ENCODE measurements around the gene SLC25A47. TPM values are rescaled to one million over a fixed set of nuclear protein-coding genes. Genes with fewer than 3 reads are reported as not detected.

Gene SLC25A47
- total and polyA plus RNA-seq, 2 donors (not counting 1 experiment from before 2014, with no cell fraction given) = not detected

DNA sequence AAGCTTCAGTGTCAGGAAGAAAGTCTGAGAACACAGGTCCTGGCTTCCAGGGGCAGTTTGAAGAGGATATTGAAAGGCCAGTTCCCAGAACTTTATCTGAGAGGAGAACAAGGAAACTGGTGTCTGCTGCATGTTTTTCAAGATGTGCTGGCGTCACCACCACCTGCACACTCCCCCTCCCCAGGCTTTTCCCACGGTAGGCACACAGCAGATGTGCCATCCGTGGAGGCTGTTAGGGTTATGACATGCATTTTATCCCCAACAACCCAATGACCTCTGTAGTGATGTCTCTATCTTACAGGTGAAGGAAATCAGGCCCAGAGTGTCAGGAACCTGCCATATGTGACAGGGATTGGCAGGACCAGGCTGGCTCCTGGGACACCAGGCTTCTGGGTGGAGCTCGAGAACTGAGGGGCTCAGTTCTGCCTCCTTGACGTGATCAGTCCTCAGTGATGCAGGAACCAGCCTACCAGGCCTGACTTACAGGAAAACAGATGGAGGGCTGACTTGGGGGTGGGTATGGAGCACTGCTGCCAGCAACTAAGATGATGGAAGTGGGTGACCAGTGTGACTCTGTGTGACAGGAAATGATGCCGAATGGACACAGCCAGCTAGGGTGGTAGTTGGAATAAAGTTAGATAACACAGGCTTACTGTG lies 16.8 kb downstream of the SLC25A47 start:
- no peaks in the 10 kb centered on the region for H4K20me1 ChIP-seq (ENCODE audit: control insufficient read depth, insufficient read depth, low read length, poor library complexity, severe bottlenecking)
- H3K4me3 Mint-ChIP-seq = no peak overlapping the region
- CTCF ChIA-PET = interaction anchor here (1.8 to 1.9 kb wide), 2 partner anchors 37 to 56 kb away, joined by 6 to 10 read pairs; no protein-coding TSS in a partner anchor
- H3K27me3 Mint-ChIP-seq = no peaks in the 10 kb centered on the region
- H3K9ac ChIP-seq (ENCODE audit: low read length) = no peak overlapping the region
- TF ChIP-seq, protein P1, sequence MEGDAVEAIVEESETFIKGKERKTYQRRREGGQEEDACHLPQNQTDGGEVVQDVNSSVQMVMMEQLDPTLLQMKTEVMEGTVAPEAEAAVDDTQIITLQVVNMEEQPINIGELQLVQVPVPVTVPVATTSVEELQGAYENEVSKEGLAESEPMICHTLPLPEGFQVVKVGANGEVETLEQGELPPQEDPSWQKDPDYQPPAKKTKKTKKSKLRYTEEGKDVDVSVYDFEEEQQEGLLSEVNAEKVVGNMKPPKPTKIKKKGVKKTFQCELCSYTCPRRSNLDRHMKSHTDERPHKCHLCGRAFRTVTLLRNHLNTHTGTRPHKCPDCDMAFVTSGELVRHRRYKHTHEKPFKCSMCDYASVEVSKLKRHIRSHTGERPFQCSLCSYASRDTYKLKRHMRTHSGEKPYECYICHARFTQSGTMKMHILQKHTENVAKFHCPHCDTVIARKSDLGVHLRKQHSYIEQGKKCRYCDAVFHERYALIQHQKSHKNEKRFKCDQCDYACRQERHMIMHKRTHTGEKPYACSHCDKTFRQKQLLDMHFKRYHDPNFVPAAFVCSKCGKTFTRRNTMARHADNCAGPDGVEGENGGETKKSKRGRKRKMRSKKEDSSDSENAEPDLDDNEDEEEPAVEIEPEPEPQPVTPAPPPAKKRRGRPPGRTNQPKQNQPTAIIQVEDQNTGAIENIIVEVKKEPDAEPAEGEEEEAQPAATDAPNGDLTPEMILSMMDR (IDR thresholded peaks at IDR 0.05) = no peak
- ATAC-seq (ENCODE audit: low read depth) (no peak), DNase-seq (no peak)
- no peak overlapping the region for H3K4me2 ChIP-seq (replicated peaks; ENCODE audit: low read depth, low read length, poor library complexity, severe bottlenecking)
- H3K9me3 ChIP-seq (ENCODE audit: control extremely low read depth in 1 of 3, control insufficient read depth in 2 of 3, insufficient read depth in 1 of 3, low read length in 2 of 3) = peaks cover 0 to 3% (median 0%) of the 10 kb centered on the region in 3 donors
- no peaks in the 10 kb centered on the region for H3K79me2 ChIP-seq (ENCODE audit: control insufficient read depth, insufficient read depth, low read length)
- POLR2A ChIA-PET = no interaction called here
- WGBS (ENCODE audit: insufficient coverage) = 90% methylated on average over 3 of the region's 6 CpGs
- H3K27ac Mint-ChIP-seq = peak overlapping the region; percentile 81
- peaks cover 15 to 22% of the 10 kb centered on the region in 2 donors for H3K4me1 ChIP-seq (ENCODE audit: control insufficient read depth in 2 of 2, insufficient read depth in 2 of 2, low read length in 2 of 2)
- no peak overlapping the region for H2AFZ ChIP-seq (ENCODE audit: insufficient read depth, low read depth, low read length, poor library complexity, severe bottlenecking)
- H3K9me3 Mint-ChIP-seq (ENCODE audit: insufficient read depth) = no peaks in the 10 kb centered on the region
- no peaks in the 10 kb centered on the region for H3K27me3 ChIP-seq (replicated peaks in 1 of 4; ENCODE audit: control extremely low read depth in 1 of 4, control insufficient read depth in 3 of 4, insufficient read depth in 4 of 4, low read length in 3 of 4)
- H3K4me1 Mint-ChIP-seq = peaks cover 24% of the 10 kb centered on the region
- no peak overlapping the region for H3K4me3 ChIP-seq (ENCODE audit: control extremely low read depth in 1 of 5, extremely low read depth in 1 of 5, insufficient read depth in 1 of 5, low read depth in 2 of 5, low read length in 4 of 5)
- intact Hi-C loops (cut with micrococcal nuclease) = loop anchor here (2.0 to 5.0 kb wide), 2 partner anchors 37 to 55 kb away; partner anchors contain the start of gene WDR25
- H3K36me3 ChIP-seq (replicated peaks in 1 of 2; ENCODE audit: control extremely low read depth in 1 of 2, control insufficient read depth in 1 of 2, extremely low read depth in 1 of 2, insufficient read depth in 2 of 2, low read length in 1 of 2) = peaks cover 0 to 7% of the 10 kb centered on the region in 2 experiments
- peak overlapping the region in 1 of 2 donors; percentile 75 for H3K27ac ChIP-seq (ENCODE audit: low read length in 2 of 2)

DNA sequence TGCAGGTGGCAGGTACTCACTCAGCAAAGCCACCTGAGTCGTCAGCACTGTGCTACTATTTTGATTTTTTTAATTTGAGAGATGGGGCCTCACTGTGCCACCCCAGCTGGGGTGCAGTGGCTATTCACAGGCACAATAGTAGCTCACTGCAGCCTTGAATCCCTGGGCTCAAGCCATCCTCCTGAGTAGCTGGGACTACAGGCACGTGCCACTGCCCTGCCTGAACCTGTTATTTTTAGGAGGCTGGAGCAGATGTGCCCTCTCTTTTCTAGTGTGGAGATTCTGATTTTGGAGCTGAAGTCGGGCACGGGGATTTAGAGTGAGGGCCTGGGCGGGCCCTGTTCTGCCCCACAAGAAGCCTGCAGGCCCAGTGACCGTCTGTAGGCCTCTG lies 17.3 kb downstream of the SLC25A47 start:
- DNase-seq = no peak
- POLR2A ChIA-PET = interaction anchor here (1.3 kb wide), 1 partner anchor 8 kb away, joined by 3 read pairs; no protein-coding TSS in a partner anchor
- TF ChIP-seq EZH2 (IDR thresholded peaks at IDR 0.05; ENCODE audit: borderline replicate concordance, insufficient read depth, low read depth, low read length, poor library complexity, severe bottlenecking) = no peak
- TF ChIP-seq, protein P1 (IDR thresholded peaks at IDR 0.05) = no peak
- Mint-ChIP-seq H3K9me3 (ENCODE audit: insufficient read depth) (no peaks in the 10 kb centered on the region), H3K4me3 (no peak overlapping the region), H3K27ac (peak overlapping the region; percentile 81), H3K27me3 (no peaks in the 10 kb centered on the region), H3K4me1 (peaks cover 24% of the 10 kb centered on the region)
- H3K4me2 ChIP-seq (replicated peaks; ENCODE audit: low read depth, low read length, poor library complexity, severe bottlenecking) = no peak overlapping the region
- no peaks in the 10 kb centered on the region for H4K20me1 ChIP-seq (ENCODE audit: control insufficient read depth, insufficient read depth, low read length, poor library complexity, severe bottlenecking)
- CTCF ChIA-PET = interaction anchor here (1.1 to 1.9 kb wide), 3 partner anchors 37 to 104 kb away, joined by 3 to 10 read pairs (median 6); no protein-coding TSS in a partner anchor
- ATAC-seq (ENCODE audit: low read depth) = no peak
- H3K9me3 ChIP-seq (ENCODE audit: control extremely low read depth in 1 of 3, control insufficient read depth in 2 of 3, insufficient read depth in 1 of 3, low read length in 2 of 3) = peaks cover 0 to 3% (median 0%) of the 10 kb centered on the region in 3 donors
- H3K27me3 ChIP-seq (replicated peaks in 1 of 4; ENCODE audit: control extremely low read depth in 1 of 4, control insufficient read depth in 3 of 4, insufficient read depth in 4 of 4, low read length in 3 of 4) = no peaks in the 10 kb centered on the region
- H3K27ac ChIP-seq (ENCODE audit: low read length in 2 of 2) = peak overlapping the region; percentile 75 to 78
- H3K9ac ChIP-seq (ENCODE audit: low read length) = no peak overlapping the region
- WGBS (ENCODE audit: insufficient coverage) = 81% methylated on average over 6 of the region's 6 CpGs
- H3K4me1 ChIP-seq (ENCODE audit: control insufficient read depth in 2 of 2, insufficient read depth in 2 of 2, low read length in 2 of 2) = peaks cover 15 to 22% of the 10 kb centered on the region in 2 donors
- H3K36me3 ChIP-seq (replicated peaks in 1 of 2; ENCODE audit: control extremely low read depth in 1 of 2, control insufficient read depth in 1 of 2, extremely low read depth in 1 of 2, insufficient read depth in 2 of 2, low read length in 1 of 2) = peaks cover 0 to 7% of the 10 kb centered on the region in 2 experiments
- no peak overlapping the region for H2AFZ ChIP-seq (ENCODE audit: insufficient read depth, low read depth, low read length, poor library complexity, severe bottlenecking)
- H3K4me3 ChIP-seq (ENCODE audit: control extremely low read depth in 1 of 5, extremely low read depth in 1 of 5, insufficient read depth in 1 of 5, low read depth in 2 of 5, low read length in 4 of 5) = no peak overlapping the region
- intact Hi-C loops (cut with micrococcal nuclease) = loop anchor here (2.0 to 5.0 kb wide), 2 partner anchors 37 to 56 kb away; partner anchors contain the start of gene WDR25
- no peaks in the 10 kb centered on the region for H3K79me2 ChIP-seq (ENCODE audit: control insufficient read depth, insufficient read depth, low read length)

Measured in B cell (primary cell).